Embryonic facial prominence (tissue), 1 donor: ENCODE measurements around the gene ENG.

Experiments
- DNase-seq: peaks from one replicate; pipeline ENCODE4 v3.0.0-alpha.2; 2016; ENCODE audit errors: extremely low spot score

ENG gene

DNA sequence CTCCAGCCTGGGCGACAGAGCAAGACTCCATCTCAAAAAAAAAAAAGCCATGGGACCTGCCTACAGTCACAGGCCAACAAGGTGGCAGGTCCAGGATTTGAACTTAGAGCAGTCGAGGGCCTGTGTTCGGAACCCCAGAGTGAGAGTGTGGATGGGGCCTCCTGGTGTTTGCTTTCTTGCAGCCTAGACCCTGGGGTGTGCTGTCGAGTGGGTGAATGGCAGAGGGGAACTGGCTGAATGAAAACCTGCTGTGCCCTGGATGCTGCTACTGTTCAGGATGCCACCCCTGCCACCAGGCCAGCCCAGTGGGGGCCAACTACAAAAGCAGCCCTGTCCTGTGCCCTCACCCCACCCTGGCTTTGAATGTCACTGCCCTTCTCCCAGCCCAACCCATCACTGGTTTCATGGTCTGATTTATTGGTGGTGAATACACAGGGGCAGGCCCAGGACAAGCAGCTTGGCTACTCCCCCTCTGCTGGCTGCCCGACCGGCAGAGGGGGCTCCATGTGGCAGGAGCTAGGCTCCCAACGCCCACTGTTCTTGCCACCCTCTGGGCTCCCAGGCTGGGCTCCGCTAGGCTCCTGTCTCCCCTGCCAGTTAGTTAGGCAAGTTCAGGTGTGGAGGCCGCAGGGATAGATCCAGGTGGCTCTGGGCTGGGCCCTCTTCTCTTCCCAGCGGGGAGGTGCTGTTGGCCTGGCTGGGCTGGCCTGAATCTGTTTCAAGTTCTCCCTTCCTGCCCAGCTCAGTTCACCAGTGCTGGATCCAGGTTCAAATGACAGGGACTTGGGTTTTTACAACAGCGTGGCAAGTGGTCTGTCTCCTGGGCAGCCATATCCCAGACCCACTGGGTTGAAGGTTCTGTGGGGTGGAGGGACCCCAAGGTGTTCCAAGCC lies 39.6 kb downstream of the ENG start:
- DNase-seq: no peak

DNA sequence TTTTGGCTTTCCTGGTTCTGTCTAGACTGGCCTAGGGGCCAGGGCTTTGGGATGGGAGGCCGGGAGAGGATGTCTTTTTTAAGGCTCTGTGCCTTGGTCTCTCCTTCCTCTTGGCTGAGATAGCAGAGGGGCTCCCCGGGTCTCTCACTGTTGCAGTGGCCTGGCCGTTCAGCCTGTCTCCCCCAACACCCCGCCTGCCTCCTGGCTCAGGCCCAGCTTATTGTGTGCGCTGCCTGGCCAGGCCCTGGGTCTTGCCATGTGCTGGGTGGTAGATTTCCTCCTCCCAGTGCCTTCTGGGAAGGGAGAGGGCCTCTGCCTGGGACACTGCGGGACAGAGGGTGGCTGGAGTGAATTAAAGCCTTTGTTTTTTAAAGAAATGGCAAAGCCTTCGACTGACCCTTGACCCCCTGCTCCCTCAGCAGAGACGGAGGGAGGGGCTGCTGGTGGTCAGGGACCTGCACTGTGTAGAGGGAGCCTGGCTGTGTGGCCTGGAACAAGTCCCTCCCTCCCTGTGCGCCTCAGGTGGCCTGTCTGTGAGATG lies 40.7 kb downstream of the ENG start:
- no peak for DNase-seq

- no peak for DNase-seq
Observed at GRCh38 chr9:127812936-127813675, 41.4 kb downstream of the ENG start.

GRCh38 chr9:127812011-127812410 lies 42.4 kb downstream of the ENG start:
- no peak for DNase-seq

- no peak for DNase-seq
Observed at GRCh38 chr9:127810378-127811187, 43.9 kb downstream of the ENG start.

GRCh38 chr9:127809540-127810377 lies 44.7 kb downstream of the ENG start:
- DNase-seq: no peak

- DNase-seq: no peak
Observed at GRCh38 chr9:127809002-127809539, 45.4 kb downstream of the ENG start.

DNA sequence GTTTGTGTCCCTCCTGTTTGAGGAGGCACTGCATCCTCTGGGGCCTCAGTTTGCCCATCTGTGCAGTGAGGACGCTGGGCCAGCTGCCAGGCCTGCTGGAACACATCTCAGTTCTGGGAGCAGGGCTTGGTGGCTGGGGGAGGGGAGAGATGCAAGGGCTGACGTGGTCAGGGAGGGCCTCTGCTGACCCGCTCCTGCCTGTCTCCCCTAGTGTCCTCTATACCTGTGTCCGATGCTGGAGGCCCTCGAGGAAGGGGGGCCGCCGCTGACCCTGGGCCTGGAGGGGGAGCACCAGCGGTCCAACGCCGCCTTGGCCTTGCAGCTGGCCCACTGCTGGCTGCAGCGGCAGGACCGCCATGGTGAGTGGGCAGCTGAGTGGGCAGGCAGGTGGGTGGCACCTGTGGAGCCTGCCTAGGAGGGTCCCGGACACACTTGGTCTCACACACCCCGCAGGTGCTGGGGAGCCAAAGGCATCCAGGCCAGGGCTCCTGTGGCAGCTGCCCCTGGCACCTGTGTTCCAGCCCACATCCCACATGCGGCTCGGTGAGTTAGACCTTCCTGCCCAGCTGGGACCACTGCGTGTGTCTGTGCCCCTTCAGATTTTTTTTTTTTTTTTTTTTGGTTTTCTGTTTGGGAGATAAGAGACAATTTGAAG lies 46.0 kb downstream of the ENG start:
- DNase-seq: no peak

DNA sequence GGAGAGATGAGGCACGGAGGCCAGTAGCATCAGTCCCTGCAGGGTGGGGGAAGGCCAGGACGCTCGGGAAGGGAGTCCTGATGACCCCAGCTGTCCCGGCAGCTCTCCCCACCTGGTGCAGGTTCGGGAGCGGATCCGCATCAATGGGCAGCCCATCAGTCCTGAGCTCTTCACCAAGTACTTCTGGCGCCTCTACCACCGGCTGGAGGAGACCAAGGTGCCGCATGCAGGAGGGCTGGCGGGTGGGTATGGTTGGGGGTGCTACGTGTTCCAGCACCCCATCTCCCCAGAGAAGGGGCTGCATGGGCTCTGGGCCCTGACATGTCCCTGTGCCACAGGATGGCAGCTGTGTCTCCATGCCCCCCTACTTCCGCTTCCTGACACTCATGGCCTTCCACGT lies 47.6 kb downstream of the ENG start:
- DNase-seq: no peak

GRCh38 chr9:127805620-127806019 lies 48.8 kb downstream of the ENG start:
- no peak for DNase-seq

DNA sequence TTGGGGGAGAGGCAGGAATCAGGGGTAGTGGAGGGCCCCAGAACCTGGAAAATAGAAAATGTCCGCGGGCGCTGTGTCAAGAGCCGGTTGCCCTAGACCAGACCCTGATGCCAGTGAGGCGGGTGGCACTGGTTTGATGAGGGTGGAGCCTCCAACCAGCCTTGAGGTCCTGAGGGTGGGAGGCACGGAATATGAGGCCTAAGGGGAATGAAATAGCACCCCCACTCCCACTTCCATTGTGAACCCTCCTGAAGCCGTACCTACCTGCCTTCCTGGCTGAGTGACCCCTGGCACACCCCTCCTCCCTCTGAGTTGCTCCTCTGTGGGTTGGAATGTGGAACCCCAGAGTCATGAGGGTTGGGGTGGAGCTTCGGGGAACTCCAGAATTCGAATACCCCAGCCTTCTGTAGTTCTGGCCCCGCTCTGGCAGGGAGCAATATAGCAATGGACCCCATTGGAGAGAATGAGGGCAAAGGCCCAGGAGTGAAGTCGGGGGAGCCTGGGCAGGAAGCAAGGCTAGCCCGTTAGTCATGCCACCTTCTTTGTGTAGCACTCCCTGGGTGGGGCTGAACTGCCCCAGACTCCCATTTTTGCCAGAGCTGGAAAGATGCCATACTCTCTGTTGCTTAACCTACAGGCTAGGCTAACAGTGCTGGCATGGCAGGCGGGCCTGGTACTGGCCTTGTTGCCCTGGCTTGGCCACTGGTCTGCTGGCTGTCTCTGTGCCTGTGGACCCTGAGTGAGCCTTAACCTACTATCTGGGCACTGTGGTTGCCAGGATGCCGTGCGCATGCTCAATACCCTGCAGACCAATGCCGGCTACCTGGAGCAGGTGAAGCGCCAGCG lies 50.7 kb downstream of the ENG start:
- DNase-seq: no peak

DNA sequence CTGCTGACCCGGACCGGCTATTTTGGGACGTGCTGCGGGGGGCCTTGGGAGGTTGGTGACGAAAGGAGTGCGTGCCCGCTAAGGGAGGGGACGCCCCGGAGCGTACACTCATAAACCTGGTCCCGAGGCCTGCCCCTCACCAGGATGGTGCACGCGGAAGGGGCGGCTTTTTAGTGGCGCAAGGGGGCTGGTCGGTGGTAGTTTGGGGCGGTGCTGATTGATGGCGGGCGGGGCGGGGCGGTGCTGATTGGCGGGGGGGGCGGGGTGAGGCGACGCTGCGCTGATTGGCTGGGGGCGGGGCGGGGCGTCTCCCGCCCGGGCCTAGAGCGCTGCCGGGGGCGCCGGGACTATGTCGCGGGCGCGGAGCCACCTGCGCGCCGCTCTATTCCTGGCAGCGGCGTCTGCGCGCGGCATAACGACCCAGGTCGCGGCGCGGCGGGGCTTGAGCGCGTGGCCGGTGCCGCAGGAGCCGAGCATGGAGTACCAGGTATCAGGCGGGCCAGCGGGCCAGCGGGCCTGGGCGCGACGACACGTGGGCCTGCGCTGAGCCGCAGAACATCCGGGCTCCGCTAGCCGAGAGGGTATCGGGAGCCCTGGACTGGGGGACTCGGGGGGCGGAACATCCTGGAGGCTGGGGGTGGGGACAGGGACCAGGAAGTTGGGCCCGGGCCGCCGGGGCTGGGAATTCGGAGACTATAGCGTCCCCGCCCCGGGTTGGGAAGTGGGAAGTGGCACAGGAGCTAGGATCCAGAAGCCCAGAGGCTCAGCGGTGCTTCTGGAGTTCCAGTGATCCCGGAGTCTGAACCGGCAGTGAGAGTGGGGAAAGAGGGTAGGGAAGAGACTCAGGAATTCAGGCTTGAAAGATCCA lies 51.6 kb downstream of the ENG start, which contains the start of gene FPGS:
TSS of gene FPGS (plus strand) at position 307 of the 868 bp plus-strand sequence. CDS start at position 350, 43 bp downstream.
- DNase-seq: peak; percentile 58

- no peak for DNase-seq
Observed at GRCh38 chr9:127801955-127802575, 52.4 kb downstream of the ENG start.

- no peak for DNase-seq
Observed at GRCh38 chr9:127796852-127797370, 57.5 kb downstream of the ENG start.

- DNase-seq: no peak
Observed at GRCh38 chr9:127796225-127796813, 58.1 kb downstream of the ENG start.

GRCh38 chr9:127794001-127794791 lies 60.3 kb downstream of the ENG start:
- DNase-seq: no peak
